Amniotic stem cell (primary cell): ENCODE measurements around the gene MIEN1.
"Not testable (repeated sequence)": the region's sequence is repeated elsewhere in the genome, so short reads cannot be mapped to it uniquely, and the experiment has no call there.

Experiments used
- DNase-seq: peaks from one replicate; lab custom pipeline; 2025; lab: John Stamatoyannopoulos, UW

The MIEN1 gene, protein sequence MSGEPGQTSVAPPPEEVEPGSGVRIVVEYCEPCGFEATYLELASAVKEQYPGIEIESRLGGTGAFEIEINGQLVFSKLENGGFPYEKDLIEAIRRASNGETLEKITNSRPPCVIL

DNA sequence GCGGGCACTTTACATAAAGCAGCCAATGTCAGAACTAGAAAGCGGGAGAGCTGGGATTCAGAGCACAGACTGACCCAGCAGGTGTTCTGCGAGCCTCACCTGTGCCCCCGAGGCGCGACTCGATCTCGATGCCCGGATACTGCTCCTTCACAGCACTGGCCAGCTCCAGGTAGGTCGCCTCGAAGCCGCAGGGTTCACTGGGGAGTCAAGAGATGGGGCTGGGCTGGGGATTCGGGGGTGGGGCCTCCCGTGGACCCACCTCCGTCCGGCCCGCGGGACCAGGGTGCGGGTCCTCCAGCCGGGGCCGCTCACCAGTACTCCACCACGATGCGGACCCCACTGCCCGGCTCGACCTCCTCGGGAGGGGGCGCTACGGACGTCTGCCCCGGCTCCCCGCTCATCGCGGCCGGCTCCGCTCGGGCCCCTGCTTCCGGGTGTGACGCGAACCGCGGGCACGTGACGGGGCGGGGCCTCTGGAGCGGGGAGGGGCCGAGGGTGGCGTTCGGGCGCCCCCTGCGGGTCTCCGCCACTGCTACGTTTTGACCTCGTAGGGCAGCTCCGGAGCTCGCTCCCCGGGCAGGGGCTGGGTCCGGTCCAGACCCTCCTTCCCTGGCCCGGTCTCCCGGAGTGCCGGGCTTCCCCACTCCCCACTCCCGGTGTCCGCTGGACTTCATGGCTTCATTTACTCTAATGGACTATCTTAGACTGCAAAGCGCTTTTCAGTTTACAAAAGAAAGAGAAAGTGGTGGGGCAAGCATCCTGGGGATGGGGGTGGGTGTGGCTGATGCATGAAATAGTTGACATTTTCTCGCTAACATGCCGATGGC, at the start of gene MIEN1:
MIEN1 (minus strand) TSS at position 438 of the 827 bp plus-strand sequence; CDS start at position 401, 37 bp downstream.
- DNase-seq: peak; percentile 52

DNA sequence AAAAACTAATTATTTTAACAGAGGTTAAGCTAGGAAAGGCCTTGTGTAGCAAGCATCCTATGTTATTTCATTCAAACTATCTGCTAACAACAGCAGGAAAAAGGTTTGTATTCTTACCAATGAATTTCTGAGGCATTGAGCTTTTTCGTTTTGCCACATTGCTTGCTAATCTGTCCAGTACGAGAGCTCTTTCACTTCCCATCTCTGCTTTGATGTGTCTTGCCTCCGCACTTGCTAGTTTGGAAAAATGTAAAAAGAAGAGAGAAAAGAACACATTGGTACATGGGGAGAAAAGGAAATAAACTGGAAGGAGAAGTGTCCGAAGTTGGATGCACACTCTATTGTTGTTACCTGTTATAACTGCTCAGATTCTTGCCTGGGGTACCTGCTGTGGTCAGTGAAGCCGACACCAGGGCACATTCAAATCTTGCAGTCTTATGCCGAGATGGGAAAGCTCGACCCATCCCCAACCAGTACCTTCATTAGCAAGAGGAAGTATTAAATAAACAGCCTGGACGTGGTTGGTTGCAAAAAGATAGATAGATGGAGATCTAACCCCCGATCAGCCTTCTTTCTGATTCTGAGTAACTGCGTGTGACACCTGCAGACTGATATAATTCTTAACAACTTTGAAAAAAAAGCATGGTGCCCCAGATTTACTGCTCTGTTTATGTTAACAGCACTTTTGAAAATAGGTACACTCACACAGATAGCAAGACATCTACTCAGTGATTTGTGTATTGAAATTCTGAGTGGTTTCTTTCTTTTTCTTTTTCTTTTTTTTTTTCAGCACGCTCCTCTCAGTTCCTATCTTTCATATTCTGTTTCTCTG, 47.4 kb upstream of the MIEN1 start:
- DNase-seq: no peak

DNA sequence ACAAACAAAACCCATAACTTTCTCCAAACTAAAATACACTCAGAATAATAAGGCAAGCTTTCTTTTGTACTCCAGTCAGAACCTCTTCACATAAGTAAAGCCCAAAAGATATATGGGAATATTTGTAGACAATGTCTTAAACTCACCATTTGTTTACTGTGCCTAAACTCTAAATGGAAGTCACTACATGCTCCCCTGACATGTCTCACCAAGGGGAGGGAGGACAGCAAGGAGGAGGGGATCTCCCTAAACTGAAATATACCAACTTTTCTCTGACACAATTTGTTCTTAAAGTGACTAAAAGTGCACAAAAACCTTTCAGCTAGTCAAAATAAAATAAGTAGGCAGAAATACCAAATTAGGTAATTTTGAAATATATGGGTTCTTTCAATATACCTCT, 45.9 kb upstream of the MIEN1 start:
- DNase-seq: no peak

DNA sequence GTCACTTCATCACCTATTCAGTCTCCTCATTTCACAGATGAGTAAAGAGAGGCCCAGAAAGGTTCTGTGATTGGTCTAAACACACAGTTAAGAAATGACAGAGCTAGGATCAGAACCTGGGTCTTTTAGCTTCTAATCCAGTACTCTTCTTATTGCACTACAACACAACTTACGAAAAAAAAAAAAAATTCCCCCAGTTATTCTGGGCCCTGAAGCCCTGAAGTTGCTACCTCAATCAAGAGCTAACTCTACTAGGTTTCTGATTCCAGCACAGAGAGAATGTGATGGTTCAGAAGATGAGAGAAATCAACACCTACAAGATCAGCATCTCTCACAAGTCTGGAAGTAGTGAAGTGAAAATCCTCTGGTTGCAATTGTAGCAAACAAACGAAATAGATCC, 44.7 kb upstream of the MIEN1 start:
- DNase-seq: no peak

DNA sequence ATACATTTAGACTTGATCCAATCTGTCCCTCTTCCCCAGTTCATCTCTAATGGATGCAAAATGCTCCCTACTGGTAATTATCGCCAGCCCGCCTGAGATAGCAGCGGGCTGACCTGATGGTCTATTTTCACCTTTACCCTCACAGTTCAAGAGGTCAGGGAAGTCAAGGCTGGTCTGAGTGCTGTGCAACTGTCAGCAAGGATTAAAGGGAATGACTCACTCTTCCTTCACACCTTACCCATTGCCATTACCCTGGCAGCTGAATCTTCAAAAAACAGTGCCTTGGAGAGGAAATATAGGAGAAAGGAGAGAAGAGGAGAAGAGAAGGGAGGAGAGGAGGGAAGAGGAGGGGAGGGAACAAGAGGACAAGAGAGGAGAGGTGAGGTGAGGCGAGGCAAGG, 43.7 kb upstream of the MIEN1 start:
- DNase-seq: no peak

DNA sequence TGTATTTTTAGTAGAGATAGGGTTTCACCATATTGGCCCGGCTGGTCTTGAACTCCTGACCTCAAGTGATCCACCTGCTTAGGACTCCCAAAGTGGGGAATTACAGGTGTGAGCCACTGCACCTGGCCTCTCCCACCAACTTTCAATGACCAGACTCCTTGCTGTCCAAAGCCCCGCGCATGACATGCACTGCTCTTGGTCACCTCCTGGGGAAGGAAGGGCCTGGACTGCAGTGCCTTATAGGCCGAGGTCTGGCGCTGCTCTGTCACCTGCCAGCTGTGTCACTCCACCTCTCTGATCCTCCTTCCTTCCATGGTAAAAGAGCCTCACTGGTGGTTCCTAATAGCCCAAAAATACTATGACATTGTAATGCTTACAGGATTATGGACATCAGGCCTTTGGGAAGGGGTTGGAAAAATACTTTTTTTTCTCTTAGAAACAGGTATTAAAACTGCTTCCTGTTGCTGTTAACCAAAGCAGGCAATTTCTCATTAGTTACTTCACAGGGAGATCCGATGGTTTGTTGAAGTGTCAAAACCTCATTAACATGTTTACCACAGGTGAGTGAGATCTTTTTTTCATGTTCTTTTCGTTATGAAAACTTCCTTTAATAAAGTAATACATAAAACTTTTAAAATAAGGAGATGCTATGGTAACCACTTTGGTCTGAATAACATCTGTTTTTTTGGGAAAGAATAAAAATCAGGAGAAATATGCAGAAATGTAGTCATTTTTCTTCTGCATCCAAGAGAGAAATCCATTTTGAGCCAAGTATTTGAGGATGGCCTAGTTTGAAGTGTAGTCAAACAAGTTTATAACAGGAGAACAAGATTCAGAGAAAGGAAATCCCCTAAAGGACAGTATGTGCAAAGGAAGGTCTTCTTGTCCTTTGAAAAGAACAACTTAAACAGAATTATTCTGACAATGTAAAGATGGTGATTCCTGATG, 42.9 kb upstream of the MIEN1 start:
- DNase-seq: no peak

DNA sequence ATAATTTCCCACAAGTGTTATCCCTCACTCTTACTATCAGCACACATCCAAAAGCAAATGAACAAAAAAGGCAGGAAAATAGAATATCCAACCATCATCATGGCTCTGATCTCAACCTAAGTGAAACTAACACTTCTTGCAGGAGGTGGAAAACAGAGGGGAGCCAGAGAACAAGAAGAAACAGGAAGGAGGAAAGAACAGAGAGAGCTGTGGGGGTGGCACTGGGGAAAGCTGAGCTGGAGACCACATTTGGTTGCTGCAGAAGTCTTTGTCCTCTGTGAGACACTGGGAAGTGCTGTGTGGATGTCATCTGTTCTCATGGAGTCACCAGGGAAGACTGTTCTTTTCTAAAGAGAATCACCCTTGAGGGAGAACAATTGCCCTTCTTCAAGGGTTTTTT, 42.1 kb upstream of the MIEN1 start:
- no peak for DNase-seq

DNA sequence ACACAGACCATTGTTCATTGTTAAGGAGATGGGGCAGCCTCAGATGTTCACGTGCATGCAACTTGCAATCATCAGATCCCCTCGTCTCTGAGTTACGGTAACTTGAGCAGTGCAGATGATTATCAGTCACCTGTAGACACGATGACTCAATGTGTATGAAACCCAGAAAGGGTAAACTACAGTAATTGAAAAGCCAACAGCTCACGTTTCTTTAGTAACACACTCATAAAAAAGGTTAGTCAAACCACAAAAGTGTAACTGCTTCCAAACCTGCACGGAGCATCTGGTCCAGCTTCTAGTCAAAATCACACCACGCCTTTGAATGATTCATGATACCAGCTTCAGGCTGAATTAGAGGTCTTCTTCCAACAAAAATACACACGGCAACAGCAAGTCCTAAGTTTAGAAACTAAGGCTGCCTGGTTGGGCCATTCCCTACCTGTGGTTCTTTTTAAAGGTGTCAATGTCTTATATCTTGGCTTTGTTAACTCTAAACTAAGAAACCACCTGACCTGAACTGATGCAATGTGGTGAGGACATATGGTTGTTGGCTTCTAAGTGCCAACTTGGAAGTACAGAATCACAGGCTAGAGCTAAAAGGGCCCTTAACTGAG, 39.7 kb upstream of the MIEN1 start:
- no peak for DNase-seq

DNA sequence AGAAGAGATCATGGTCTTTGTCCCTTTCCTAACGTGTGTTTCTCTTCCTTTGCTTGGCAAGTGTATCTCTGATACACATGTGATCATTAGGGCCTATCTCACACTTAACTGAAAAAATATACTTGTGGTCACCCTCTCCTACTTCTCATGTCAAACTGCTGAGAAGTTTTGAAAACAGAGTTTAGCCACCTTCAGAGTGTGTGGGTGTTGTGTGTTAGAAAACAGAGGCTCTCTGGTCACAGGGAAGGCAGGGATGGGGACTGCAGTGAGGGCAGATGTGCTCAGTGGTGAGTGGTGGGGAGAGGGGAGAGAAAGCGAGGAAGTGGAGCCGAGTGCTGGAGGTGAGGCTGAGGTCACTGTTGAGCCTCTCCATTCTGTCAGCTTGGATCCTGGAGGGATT, 36.8 kb upstream of the MIEN1 start:
- no peak for DNase-seq

DNA sequence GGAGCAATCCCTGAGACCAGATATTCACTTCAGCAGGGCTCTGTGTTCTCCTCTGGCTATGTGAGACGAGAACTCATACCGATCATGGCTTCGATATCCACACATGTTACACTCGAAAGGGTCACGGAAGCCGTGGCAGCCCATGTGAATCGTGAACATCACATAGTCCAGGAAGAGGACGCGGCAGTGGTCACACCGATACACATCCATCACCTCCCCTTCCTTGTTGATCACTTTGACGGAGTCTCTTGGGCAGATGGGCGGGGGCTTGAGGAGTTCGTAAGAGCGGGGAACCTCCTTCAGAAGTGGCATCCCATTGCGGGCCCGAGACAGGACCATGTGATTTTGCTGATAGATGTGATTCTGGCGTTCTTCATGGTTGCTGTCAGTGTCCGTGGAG, 35.4 kb upstream of the MIEN1 start:
- no peak for DNase-seq

DNA sequence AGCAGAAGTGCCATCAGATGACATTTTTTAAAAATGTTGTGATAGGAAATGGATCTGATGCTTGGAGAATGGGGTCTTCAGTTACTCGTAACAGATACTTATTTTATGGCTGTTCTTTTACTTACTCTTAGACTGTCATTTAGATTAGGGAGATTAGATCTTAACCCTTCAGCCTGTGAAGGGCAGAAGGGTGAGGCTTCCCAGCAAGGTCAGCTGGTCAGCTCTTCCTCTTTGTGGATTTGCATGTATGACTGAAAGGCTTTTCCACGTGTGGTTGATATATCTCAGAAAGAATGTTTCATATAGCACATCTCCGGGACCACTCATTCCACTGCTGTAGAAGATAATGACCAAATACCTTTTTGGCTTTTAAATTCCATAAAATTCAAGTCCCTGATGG, 34.8 kb upstream of the MIEN1 start:
- DNase-seq: no peak

DNA sequence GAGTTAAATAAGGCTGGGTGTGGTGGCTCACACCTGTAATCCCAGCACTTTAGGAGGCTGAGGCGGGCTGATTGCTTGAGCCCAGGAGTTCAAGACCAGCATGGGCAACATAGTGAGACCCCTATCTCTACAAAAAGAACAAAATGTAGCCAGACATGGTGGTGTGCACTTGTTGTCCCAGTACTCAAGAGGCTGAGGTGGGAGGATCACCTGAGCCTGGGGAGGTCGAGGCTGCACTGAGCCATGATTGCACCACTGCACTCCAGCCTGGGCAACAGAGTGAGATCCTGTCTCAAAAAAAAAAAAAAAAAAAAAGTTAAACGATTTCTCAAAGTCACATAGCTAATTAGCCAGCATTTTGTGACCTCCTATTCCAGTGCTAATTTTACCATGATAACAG, 33.8 kb upstream of the MIEN1 start:
- DNase-seq: not testable (repeated sequence)

DNA sequence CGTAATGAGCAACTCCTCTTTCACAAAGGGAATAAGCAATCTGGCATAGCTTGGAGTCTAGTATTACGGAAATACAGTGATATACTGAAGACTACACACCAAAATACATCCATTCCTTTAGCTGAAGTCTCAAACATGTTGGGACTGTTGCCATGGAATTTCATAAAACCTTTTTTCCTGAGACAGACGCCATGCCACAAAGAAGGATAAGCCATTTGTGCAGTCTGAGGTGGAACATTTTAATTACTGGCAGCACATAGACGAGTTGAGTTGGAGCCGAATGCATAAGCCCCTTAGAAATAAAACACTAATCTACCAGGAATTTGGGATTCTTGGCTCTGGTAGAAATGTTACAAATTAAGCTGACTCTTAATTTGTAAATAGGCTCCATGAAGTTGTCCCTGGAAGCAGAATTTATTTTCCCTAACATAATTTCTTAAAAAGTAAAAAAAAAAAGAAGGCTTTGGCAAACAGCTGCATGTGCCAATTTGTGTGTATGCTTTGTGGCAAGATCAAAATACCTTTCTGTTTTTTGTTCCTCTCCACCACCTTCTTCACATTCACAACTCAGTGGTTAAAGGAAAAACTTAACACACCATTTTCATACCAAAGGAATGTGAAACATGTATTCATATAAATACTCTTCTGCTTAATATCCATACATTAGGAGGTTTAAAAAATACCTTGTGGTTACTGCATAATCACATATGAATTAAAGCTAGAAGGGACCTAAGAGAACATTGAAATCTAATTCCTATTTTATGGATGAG, 32.9 kb upstream of the MIEN1 start:
- DNase-seq: no peak

DNA sequence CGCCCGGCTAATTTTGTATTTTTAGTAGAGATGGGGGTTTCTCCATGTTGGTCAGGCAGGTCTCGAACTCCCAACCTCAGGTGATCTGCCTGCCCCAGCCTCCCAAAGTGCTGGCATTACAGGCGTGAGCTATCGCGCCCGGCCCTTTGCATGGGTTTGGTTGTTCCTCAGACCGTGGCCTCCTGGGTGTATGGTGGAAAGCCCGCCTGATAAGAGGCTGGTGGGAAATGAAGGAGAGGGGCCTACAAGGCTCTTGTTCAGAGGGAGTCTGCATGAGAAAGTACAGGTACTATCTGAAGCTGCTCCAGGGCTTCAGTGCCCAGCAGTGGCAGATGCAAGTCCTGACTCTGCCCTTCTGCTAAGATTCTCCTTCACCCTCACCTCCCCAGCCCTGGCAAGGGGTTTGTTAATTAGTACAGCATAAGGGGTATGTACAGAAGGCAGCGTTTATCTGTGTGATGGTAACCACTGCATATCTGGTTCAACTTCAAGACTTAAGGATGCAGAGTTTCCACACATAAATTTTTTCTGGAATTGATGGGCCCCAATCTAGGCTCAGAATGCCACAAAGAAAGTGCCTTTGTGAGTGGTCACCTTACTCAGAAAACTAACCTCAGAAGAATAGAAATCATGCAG, 31.6 kb upstream of the MIEN1 start:
- no peak for DNase-seq

DNA sequence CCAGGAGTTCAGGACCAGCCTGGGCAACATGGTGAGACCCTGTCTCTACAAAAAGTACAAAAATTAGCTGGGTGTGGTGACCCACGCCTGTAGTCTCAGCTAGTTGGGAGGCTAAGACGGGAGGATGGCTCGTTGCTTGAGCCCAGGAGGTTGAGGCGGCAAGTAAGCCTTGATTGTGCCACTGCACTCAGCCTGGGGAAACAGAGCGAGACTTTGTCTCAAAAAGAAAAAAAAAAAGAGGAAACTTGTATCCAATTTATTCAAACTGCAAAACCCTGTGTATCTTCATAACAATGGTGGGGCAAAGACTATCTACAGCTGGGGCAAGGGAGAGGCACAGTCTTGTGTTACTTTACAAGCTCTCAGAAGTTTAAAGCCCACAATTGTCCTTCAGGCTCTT, 28.9 kb upstream of the MIEN1 start:
- DNase-seq: no peak

DNA sequence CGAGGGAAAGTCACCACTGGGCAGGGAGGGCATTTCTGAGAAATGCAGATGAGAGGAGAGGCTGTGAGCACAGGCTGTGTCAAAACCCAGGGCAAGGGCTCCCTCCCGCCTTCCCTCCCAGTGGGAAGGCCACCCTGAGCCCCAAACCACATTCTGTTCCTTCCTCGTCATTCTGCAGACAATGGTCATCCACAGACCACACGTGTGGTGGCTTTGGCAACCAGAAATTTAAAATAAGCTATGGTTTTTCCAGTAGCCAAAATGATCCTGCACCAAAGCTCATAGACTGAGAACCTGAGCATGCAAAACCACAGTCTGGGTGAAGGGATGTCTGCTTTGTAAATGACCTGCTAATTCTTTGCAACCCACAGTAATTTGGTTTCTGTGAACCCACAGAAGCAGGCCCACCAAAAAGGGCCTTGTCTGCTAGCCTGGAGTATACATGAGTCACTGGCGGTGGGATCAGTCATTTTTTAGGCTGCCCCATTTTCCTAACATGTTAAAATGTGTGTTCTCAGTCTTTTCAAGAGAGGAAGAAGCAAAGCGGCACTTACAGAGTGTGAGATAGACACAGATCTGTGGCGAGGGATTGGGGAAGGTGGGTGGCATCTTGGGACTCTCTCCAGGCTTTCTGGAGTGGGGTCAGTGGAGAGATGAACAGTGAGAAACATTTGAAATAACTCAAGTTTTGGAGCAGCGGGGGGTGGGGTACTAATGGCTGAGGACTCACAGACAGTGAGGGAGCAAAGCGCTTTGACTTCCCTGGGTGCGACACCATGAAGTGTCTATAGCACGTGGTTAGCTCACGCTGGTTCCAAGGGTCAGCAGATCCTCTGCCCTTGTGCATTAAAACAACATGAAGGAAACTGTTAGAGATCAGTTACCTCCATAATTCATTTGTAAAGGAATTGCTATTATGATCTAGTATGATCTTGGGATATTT, 27.9 kb upstream of the MIEN1 start:
- DNase-seq: no peak

DNA sequence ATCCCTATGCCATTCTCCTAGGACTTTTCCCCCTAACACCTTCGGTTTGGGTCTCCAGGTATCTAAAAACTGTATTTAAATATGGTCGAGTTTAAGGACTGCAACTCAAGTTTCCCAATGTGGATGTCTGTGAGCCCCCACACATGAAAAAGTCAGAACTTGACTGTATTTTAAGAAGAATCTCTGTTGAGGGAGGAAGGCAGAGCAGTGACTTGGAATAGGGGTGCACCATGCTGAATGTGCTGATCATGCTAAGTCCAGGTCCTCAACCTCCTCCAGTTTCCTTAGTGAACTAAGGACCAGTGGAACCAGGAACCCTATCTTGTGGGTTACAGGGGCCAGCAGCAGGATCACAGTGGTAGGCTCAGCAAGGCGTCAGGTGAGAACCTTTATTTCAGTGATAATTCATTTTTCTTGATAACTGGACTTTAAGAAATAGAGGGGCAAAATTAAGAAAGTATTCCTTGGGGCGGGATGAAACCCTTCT, 26.9 kb upstream of the MIEN1 start:
- DNase-seq: no peak

DNA sequence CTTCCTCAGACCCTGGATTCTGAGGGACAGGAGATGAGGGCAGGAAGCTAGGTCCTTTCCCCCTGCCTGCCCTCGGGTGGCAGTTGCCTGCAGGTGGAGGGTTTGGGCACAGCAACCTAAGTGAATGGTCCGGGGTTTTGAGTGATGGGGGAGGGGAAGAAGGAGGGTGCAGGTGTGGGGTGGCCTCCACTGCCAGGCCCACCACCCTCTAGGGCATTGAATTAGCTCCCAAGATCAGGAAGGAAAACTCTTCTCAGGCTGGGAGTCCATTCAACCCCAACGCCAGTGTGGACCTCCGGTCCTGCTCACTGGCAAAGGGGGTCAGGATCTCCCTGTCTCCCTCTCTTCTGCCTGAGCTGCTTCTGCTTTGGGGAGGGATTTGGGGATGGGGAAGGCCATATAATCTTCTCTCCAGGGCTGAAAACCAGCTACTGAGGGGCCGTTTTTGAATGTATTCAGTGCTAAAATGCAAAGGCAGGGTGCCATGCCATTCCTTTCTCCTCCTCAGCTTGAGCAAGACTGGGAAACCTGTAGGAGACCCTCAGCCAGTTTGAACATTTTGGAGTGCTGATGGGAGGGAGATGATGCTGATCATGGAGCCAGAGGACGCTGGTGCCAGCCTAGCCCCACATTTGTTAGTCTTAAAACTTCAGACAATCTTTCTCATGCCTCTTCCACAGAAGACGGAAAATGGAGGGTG, 26.2 kb upstream of the MIEN1 start:
- no peak for DNase-seq
